ENCODE data around the gene BANF2.

GRCh38 chr20:17682103-17682888 lies 17.5 kb upstream of the BANF2 start, which contains the start of gene RRBP1:
- no peak for TF ChIP-seq EZH2 (IDR thresholded peaks at IDR 0.05; ENCODE audit: borderline replicate concordance, insufficient read depth, low read length, poor library complexity, severe bottlenecking)
- TF ChIP-seq CTCF (IDR thresholded peaks at IDR 0.05; ENCODE audit: poor library complexity, severe bottlenecking): peak; percentile 94

Measured in neural cell (in vitro differentiated cells).